ENCODE results near the gene RGS9. TPM values are rescaled to one million over a fixed set of nuclear protein-coding genes. Genes with fewer than 3 reads are reported as not detected.

The RGS9 gene
- total RNA-seq, 1 experiment from 2014 or later: 8.6 TPM

DNA sequence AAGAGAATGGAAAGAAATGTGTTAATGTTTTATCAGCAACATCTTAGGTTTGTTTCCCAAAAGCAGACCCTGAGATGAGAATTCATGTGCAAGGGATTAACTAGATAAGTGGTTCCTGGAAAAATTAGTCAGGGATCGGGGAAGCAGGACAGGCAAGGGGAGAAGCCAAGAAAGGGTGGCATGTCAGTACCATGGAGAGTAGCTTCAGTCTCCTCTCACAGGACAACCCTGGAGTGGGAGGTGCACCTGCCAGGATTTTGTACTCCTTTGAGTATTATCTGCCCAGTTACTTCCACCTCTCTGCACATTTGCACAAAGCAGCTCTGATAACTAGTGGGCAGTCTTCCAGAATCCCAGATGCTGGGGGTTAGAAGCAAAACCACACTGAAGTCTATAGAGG is 117.0 kb downstream of the RGS9 start:
- H3K36me3 ChIP-seq (ENCODE audit: control insufficient read depth in 1 of 2, insufficient read depth in 2 of 2, low read length in 2 of 2): no peaks in the 10 kb centered on the region; a peak in 1 of 4 replicates
- H3K27ac ChIP-seq (ENCODE audit: low read depth, low read length): no peak overlapping the region
- no peaks in the 10 kb centered on the region for H3K9me2 ChIP-seq (ENCODE audit: insufficient read depth)
- TF ChIP-seq EZH2 (IDR thresholded peaks at IDR 0.05) (no peak), SP1 (IDR thresholded peaks at IDR 0.05; ENCODE audit: low read depth) (no peak), SIN3A (IDR thresholded peaks at IDR 0.05; ENCODE audit: low read depth) (no peak), CEBPB (IDR thresholded peaks at IDR 0.05; ENCODE audit: low read depth) (no peak), JUND (IDR thresholded peaks at IDR 0.05) (no peak)
- TF ChIP-seq, protein P1, sequence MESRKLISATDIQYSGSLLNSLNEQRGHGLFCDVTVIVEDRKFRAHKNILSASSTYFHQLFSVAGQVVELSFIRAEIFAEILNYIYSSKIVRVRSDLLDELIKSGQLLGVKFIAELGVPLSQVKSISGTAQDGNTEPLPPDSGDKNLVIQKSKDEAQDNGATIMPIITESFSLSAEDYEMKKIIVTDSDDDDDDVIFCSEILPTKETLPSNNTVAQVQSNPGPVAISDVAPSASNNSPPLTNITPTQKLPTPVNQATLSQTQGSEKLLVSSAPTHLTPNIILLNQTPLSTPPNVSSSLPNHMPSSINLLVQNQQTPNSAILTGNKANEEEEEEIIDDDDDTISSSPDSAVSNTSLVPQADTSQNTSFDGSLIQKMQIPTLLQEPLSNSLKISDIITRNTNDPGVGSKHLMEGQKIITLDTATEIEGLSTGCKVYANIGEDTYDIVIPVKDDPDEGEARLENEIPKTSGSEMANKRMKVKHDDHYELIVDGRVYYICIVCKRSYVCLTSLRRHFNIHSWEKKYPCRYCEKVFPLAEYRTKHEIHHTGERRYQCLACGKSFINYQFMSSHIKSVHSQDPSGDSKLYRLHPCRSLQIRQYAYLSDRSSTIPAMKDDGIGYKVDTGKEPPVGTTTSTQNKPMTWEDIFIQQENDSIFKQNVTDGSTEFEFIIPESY (IDR thresholded peaks at IDR 0.05; ENCODE audit: extremely low read depth, insufficient replicate concordance, low read length): no peak
- TF ChIP-seq, protein P2, sequence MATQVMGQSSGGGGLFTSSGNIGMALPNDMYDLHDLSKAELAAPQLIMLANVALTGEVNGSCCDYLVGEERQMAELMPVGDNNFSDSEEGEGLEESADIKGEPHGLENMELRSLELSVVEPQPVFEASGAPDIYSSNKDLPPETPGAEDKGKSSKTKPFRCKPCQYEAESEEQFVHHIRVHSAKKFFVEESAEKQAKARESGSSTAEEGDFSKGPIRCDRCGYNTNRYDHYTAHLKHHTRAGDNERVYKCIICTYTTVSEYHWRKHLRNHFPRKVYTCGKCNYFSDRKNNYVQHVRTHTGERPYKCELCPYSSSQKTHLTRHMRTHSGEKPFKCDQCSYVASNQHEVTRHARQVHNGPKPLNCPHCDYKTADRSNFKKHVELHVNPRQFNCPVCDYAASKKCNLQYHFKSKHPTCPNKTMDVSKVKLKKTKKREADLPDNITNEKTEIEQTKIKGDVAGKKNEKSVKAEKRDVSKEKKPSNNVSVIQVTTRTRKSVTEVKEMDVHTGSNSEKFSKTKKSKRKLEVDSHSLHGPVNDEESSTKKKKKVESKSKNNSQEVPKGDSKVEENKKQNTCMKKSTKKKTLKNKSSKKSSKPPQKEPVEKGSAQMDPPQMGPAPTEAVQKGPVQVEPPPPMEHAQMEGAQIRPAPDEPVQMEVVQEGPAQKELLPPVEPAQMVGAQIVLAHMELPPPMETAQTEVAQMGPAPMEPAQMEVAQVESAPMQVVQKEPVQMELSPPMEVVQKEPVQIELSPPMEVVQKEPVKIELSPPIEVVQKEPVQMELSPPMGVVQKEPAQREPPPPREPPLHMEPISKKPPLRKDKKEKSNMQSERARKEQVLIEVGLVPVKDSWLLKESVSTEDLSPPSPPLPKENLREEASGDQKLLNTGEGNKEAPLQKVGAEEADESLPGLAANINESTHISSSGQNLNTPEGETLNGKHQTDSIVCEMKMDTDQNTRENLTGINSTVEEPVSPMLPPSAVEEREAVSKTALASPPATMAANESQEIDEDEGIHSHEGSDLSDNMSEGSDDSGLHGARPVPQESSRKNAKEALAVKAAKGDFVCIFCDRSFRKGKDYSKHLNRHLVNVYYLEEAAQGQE (IDR thresholded peaks at IDR 0.05; ENCODE audit: low read depth): peak; percentile 74
- TF ChIP-seq, protein P3, sequence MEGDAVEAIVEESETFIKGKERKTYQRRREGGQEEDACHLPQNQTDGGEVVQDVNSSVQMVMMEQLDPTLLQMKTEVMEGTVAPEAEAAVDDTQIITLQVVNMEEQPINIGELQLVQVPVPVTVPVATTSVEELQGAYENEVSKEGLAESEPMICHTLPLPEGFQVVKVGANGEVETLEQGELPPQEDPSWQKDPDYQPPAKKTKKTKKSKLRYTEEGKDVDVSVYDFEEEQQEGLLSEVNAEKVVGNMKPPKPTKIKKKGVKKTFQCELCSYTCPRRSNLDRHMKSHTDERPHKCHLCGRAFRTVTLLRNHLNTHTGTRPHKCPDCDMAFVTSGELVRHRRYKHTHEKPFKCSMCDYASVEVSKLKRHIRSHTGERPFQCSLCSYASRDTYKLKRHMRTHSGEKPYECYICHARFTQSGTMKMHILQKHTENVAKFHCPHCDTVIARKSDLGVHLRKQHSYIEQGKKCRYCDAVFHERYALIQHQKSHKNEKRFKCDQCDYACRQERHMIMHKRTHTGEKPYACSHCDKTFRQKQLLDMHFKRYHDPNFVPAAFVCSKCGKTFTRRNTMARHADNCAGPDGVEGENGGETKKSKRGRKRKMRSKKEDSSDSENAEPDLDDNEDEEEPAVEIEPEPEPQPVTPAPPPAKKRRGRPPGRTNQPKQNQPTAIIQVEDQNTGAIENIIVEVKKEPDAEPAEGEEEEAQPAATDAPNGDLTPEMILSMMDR (IDR thresholded peaks at IDR 0.05 in 2 of 3, conservative IDR thresholded peaks at IDR 0.05 in 1 of 3; ENCODE audit: borderline replicate concordance in 1 of 3, insufficient read depth in 1 of 3, low read depth in 2 of 3, low read length in 2 of 3): no peak
- no peak overlapping the region for H3K9ac ChIP-seq (ENCODE audit: low read length)
- H2AFZ ChIP-seq (ENCODE audit: low read depth, low read length, poor library complexity, severe bottlenecking): no peak overlapping the region
- H3K79me2 ChIP-seq (ENCODE audit: insufficient read depth, low read length): no peaks in the 10 kb centered on the region
- BruUV-seq (replicated peaks): no TSS peak
- RAD21 ChIA-PET (ENCODE audit: low non-redundant PET in 1 of 2, low total read pairs in 2 of 2, uncharacterized antibody in 2 of 2, unreplicated experiment in 2 of 2): no interaction called here
- POLR2A ChIA-PET: no interaction called here
- no peaks in the 10 kb centered on the region for H3K9me3 ChIP-seq (ENCODE audit: control insufficient read depth in 1 of 2, insufficient read depth in 1 of 2, low read depth in 1 of 2, low read length in 2 of 2)
- intact Hi-C loops (cut with micrococcal nuclease): no loop called here
- ATAC-seq (peak; percentile 61; the same call in 1 of the 2 replicates), DNase-seq (ENCODE audit: low read depth, low spot score) (no peak)
- no peak overlapping the region for H3K4me3 ChIP-seq (replicated peaks in 1 of 2; ENCODE audit: low read depth in 1 of 2, low read length in 2 of 2)
- H3K4me2 ChIP-seq (ENCODE audit: low read length): no peak overlapping the region
- H3K4me1 ChIP-seq (ENCODE audit: control insufficient read depth in 1 of 2, insufficient read depth in 2 of 2, low read length in 2 of 2): 0 out of 4 replicates have a peak, but pooled peaks cover 0 to 2% of the 10 kb centered on the region in 2 experiments
- CTCF ChIA-PET: no interaction called here
- no peaks in the 10 kb centered on the region for H3K27me3 ChIP-seq (ENCODE audit: insufficient read depth, low read length)
- H4K20me1 ChIP-seq (ENCODE audit: insufficient read depth): no peaks in the 10 kb centered on the region
